Testis (tissue), 3 donors: ENCODE measurements around the gene UGT1A6. TPM values are rescaled to one million over a fixed set of nuclear protein-coding genes. Genes with fewer than 3 reads are reported as not detected.
A peak's percentile ranks its signal among the peaks of the same experiment; 100 is the strongest.

Experiments used
- DNase-seq: peaks from one replicate; pipeline ENCODE4 v3.0.0-alpha.2; 2019
- H3K27ac ChIP-seq, 2 donors: fragments of 200-600 bp; sonication (generic); one replicate each; pipeline ENCODE4 v1.5.1; 2019
- H3K27me3 ChIP-seq: fragments of 200-600 bp; sonication (generic); one replicate; pipeline ENCODE4 v1.5.1; 2019
- H3K36me3 ChIP-seq: fragments of 200-600 bp; sonication (generic); one replicate; pipeline ENCODE4 v1.5.1; 2017; ENCODE audit warnings: low read depth; ENCODE audit errors: missing control alignments
- H3K4me1 ChIP-seq: fragments of 200-600 bp; sonication (generic); one replicate; pipeline ENCODE4 v1.5.1; 2019
- H3K4me3 ChIP-seq, 2 donors: fragments of 200-600 bp; sonication (generic); one replicate each; pipeline ENCODE4 v1.5.1; 2017 to 2019
- H3K9me3 ChIP-seq: fragments of 200-600 bp; sonication (generic); one replicate; pipeline ENCODE4 v1.5.1; 2017
- POLR2A ChIP-seq: fragments of 450-650 bp; IDR thresholded peaks from one replicate; pipeline ENCODE4 v1.6.1; 2017; ENCODE audit warnings: antibody characterized with exemption, mild to moderate bottlenecking, moderate library complexity
- WGBS, 2 donors: methylation state at CpG; one replicate each; pipeline ENCODE4 v1.1.5; 2018; 5-methylcytosine and 5-hydroxymethylcytosine counted together
- intact Hi-C: fragments of 100-400 bp; cut with DNase I; formaldehyde crosslinking; loops from one replicate; pipeline ENCODE4 v1.15.1; 2023; ENCODE audit warnings: low total_unique reads
- polyA plus RNA-seq: library from polyadenylated mRNA; stranded (reverse); fragments of 350-450 nt; fragmentation: Illumina TruSeq; extraction: RNeasy Lipid Tissue Mini Kit (QIAGEN cat#74804); gene quantifications from one replicate; pipeline ENCODE4 v1.2.3, GENCODE V29; 2014; ENCODE audit warnings: low read depth, low replicate concordance; ENCODE audit not compliant: insufficient read depth
- total RNA-seq, 2 donors: library from RNA; depleted of rRNA; stranded (reverse); fragments of >200 nt; gene quantifications; one replicate each; pipeline ENCODE4 v1.2.3, GENCODE V29; 2016
- TF ChIP-seq, protein P1 (sequence below), 3 experiments: fragments of 450-650 bp in 2 of 3; fragments of 200-600 bp in 1 of 3; sonication (generic) in 1 of 3; IDR thresholded peaks; one replicate each; pipeline ENCODE4 v1.5.1; 2016 to 2019; ENCODE audit warnings: antibody characterized with exemption in 3 of 3, mild to moderate bottlenecking in 2 of 3, moderate library complexity in 1 of 3

The UGT1A6 gene
- total and polyA plus RNA-seq, 3 donors from 2014 or later, result 0.74 to 3.0 TPM; not detected in 1

DNA sequence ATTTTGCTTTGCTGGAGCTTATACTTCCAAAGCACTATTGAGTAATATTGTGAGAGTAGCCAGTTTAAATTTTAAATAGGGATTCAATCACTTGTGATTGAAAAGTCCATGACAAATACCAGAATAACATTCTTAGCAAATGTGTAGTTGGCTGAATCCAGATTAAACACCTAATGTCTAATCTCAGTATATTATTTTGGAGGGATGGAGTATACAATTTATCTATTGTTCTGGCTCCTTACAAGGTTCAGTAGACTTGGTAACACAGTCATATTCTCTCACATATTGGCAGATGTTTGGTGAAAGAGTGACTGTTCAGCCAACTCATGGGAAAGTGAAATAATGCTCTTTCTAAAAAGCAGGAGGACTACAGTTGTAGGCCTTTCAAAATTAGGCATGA, 18.8 kb upstream of the UGT1A6 start:
- Histone ChIP-seq H3K27ac (no peak overlapping the region), H3K9me3 (no peaks in the 10 kb centered on the region), H3K4me1 (no peaks in the 10 kb centered on the region), H3K36me3 (no peaks in the 10 kb centered on the region), H3K4me3 (no peak overlapping the region), H3K27me3 (no peaks in the 10 kb centered on the region)
- intact Hi-C loops, result no loop called here
- DNase-seq, result no peak
- TF ChIP-seq, protein P1, sequence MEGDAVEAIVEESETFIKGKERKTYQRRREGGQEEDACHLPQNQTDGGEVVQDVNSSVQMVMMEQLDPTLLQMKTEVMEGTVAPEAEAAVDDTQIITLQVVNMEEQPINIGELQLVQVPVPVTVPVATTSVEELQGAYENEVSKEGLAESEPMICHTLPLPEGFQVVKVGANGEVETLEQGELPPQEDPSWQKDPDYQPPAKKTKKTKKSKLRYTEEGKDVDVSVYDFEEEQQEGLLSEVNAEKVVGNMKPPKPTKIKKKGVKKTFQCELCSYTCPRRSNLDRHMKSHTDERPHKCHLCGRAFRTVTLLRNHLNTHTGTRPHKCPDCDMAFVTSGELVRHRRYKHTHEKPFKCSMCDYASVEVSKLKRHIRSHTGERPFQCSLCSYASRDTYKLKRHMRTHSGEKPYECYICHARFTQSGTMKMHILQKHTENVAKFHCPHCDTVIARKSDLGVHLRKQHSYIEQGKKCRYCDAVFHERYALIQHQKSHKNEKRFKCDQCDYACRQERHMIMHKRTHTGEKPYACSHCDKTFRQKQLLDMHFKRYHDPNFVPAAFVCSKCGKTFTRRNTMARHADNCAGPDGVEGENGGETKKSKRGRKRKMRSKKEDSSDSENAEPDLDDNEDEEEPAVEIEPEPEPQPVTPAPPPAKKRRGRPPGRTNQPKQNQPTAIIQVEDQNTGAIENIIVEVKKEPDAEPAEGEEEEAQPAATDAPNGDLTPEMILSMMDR (IDR thresholded peaks at IDR 0.05), result no peak
- TF ChIP-seq POLR2A, result no peak

DNA sequence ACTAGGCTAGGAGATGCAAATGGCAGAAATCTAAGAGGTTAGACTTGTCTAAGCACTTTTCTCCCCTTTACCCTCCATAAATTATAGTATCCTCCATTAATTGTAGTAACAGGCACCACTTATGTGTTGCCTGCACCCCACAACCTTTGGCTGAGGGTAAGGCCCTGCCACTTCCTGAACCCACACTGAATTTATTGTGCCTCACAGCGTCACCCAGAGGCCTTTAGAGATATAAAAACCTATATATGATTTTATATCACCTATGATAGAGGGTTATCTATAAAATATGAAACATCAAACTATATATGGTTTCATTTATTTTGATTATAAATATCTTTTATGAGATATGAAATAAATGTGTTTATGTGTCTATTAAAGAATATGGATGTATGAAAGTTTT, 18.4 kb upstream of the UGT1A6 start:
- intact Hi-C loops, result no loop called here
- Histone ChIP-seq H3K36me3 (no peaks in the 10 kb centered on the region), H3K27ac (no peak overlapping the region), H3K9me3 (no peaks in the 10 kb centered on the region), H3K27me3 (no peaks in the 10 kb centered on the region), H3K4me3 (no peak overlapping the region), H3K4me1 (no peaks in the 10 kb centered on the region)
- WGBS, 2 donors, result 68 to 74% methylated on average over 1 of the region's 1 CpG
- TF ChIP-seq POLR2A, result no peak
- TF ChIP-seq, protein P1 (IDR thresholded peaks at IDR 0.05), result no peak
- no peak for DNase-seq

DNA sequence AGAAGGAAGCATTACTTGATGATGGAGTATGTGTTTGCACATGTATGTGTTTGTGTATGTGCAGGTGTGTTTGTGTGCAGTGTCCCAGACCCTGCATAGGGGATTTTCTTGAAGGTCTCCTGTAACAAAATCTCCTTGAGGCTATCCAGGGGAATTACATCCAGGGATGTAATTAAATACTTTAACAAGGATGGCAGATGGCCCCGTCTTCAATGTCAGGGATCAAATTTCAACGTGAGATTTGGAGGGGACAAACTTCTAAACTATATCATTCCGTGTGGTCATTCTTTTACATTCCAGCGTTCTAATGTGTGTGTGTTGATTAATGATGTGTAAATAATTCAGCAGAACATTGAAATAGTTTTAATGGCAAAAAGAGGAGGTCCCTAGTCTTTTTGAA, 17.7 kb upstream of the UGT1A6 start:
- no peak for TF ChIP-seq POLR2A
- TF ChIP-seq, protein P1 (IDR thresholded peaks at IDR 0.05), result peak in 1 of 3 experiments; percentile 14
- H3K9me3 ChIP-seq, result no peaks in the 10 kb centered on the region
- no peaks in the 10 kb centered on the region for H3K4me1 ChIP-seq
- 32 to 53% methylated on average over 4 of the region's 4 CpGs for WGBS, 2 donors
- no peaks in the 10 kb centered on the region for H3K36me3 ChIP-seq
- H3K4me3 ChIP-seq, result no peak overlapping the region
- no peaks in the 10 kb centered on the region for H3K27me3 ChIP-seq
- intact Hi-C loops, result no loop called here
- no peak overlapping the region for H3K27ac ChIP-seq
- no peak for DNase-seq

DNA sequence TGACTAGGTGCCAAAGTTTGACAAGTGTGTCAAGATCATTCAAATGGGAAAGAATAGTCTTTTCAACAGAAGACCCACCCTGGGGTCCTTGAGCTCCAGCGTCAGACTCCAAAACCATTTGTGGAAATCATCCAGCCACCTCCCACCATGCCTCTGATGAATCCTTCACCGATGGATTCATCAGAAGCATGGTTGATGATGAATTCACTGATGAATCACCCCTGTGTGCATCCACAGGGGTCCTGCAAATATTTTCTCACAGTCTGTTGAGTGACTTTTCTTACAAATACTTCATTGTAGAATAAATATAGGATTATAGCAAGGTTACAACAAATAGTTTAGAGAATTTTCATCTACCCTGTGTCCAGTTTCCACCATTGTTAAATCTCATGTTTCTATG, 16.6 kb upstream of the UGT1A6 start:
- DNase-seq, result no peak
- H3K36me3 ChIP-seq, result no peaks in the 10 kb centered on the region
- WGBS, 2 donors, result 78 to 83% methylated on average over 2 of the region's 2 CpGs
- H3K27ac ChIP-seq, result no peak overlapping the region
- intact Hi-C loops, result no loop called here
- H3K9me3 ChIP-seq, result no peaks in the 10 kb centered on the region
- H3K4me3 ChIP-seq, result no peak overlapping the region
- TF ChIP-seq POLR2A, result no peak
- H3K4me1 ChIP-seq, result no peaks in the 10 kb centered on the region
- no peaks in the 10 kb centered on the region for H3K27me3 ChIP-seq

DNA sequence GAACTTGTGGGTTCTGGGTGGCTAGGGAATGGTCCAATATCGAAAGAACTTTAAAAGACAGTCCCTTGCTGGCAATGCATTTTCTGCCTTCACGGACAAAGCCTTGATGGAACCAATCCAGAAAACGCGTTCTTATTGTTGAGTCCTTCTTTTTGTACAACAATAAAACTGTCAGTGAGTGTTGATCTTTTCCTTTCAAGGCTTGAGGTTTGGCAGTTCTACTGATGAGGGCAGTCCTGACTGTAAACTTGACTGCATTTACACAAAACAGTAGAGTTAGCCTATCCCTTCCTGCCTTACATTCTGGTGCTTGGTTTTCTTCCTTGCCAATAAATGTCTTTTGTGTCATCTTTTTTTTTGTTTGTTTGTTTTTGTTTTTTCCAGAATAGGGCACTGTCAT, 13.5 kb upstream of the UGT1A6 start:
- no peak for DNase-seq
- TF ChIP-seq POLR2A, result no peak
- TF ChIP-seq, protein P1 (IDR thresholded peaks at IDR 0.05), result no peak

More for the DNA sequence above, 13.5 kb upstream of the UGT1A6 start:
- Histone ChIP-seq H3K36me3 (no peaks in the 10 kb centered on the region), H3K27me3 (no peaks in the 10 kb centered on the region), H3K4me3 (no peak overlapping the region), H3K27ac (no peak overlapping the region), H3K9me3 (no peaks in the 10 kb centered on the region), H3K4me1 (no peaks in the 10 kb centered on the region)
- intact Hi-C loops, result no loop called here
- WGBS, 2 donors, result 69 to 72% methylated on average over 4 of the region's 4 CpGs
